Measurements from ENCODE around the gene CRTAP. TPM values are rescaled to one million over a fixed set of nuclear protein-coding genes. Genes with fewer than 3 reads are reported as not detected.
"Not testable (repeated sequence)": the region's sequence is repeated elsewhere in the genome, so short reads cannot be mapped to it uniquely, and the experiment has no call there.

The CRTAP gene
- polyA plus RNA-seq, 4 donors, result 13.0 to 93.0 (median 70.7) TPM

DNA sequence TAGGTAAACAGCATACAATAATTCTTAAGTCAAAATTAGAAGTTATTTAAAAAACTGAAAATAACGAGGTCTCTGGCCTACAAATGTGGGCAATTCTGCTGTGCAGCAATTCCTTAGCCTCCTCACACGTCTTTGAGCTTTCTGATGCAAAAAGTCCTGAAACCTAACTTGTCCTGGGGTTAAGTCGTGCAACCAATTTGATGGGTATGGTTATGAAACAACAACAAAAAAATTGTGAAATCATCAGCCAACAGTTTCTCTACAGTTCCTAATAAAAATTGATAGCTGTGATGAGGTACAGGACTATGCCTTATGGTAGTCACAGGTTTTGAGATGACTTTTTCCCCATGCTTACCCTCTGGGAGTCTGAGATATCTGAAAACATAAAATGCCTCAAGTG, 10.3 kb upstream of the CRTAP start:
- DNase-seq, result no peak
- Histone ChIP-seq H3K4me3 (ENCODE audit: low read depth in 1 of 3, low read length in 3 of 3) (no peak overlapping the region), H3K9me3 (ENCODE audit: control insufficient read depth in 2 of 2, insufficient read depth in 1 of 2, low read depth in 1 of 2, low read length in 1 of 2) (no peaks in the 10 kb centered on the region), H3K27ac (ENCODE audit: low read depth in 1 of 3, low read length in 2 of 3) (no peak overlapping the region), H3K4me1 (ENCODE audit: control insufficient read depth in 3 of 3, insufficient read depth in 2 of 3, low read depth in 1 of 3, low read length in 2 of 3) (no peaks in the 10 kb centered on the region), H3K27me3 (ENCODE audit: control insufficient read depth in 3 of 3, insufficient read depth in 3 of 3, low read length in 3 of 3) (no peaks in the 10 kb centered on the region), H3K36me3 (ENCODE audit: control insufficient read depth in 3 of 3, insufficient read depth in 2 of 3, low read depth in 1 of 3, low read length in 3 of 3) (no peaks in the 10 kb centered on the region)
- FAIRE-seq, result no peak
- WGBS, 3 donors, result 87 to 90% (median 87%) methylated on average over 3 of the region's 3 CpGs

- no peak overlapping the region for H3K4me3 ChIP-seq (ENCODE audit: low read depth in 1 of 3, low read length in 3 of 3)
- FAIRE-seq, result no peak
- H3K4me1 ChIP-seq (ENCODE audit: control insufficient read depth in 3 of 3, insufficient read depth in 2 of 3, low read depth in 1 of 3, low read length in 2 of 3), result no peaks in the 10 kb centered on the region
- no peaks in the 10 kb centered on the region for H3K36me3 ChIP-seq (ENCODE audit: control insufficient read depth in 3 of 3, insufficient read depth in 2 of 3, low read depth in 1 of 3, low read length in 3 of 3)
- no peaks in the 10 kb centered on the region for H3K27me3 ChIP-seq (ENCODE audit: control insufficient read depth in 3 of 3, insufficient read depth in 3 of 3, low read length in 3 of 3)
- H3K27ac ChIP-seq (ENCODE audit: low read depth in 1 of 3, low read length in 2 of 3), result no peak overlapping the region
- no peak for DNase-seq
- no peaks in the 10 kb centered on the region for H3K9me3 ChIP-seq (ENCODE audit: control insufficient read depth in 2 of 2, insufficient read depth in 1 of 2, low read depth in 1 of 2, low read length in 1 of 2)
- WGBS, 3 donors, result 80 to 89% (median 82%) methylated on average over 3 of the region's 3 CpGs
Measured at GRCh38 chr3:33104803-33105202, 9.0 kb upstream of the CRTAP start.

DNA sequence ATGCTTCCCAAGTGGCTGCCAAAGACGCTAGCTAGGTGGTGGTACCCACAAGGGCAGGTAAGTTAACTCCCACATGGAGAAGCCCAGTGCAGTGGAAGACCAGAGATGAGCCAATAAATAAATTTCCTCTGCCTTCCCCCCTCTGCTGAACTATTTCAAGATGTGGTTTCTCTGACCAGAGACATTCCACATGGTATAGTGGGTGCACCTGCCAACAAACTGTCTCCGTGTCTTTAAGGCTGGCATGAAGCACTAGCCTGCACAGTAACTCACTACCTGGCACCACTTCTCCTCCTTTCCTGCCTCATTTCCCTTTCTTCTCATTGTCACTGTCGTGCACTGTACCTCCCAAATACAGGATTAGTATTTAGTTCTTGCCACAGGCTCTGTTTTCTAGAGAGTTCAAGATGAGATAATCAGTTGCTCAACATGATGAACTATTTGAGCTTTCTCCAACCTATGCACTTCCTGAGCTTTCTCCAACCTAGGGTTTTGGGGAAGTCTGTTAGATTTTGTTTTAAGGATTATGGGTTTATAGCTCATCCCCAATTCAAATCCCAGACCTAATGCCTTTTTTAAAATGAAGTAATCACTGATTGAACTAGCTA, 8.4 kb upstream of the CRTAP start:
- H3K4me1 ChIP-seq (ENCODE audit: control insufficient read depth in 3 of 3, insufficient read depth in 2 of 3, low read depth in 1 of 3, low read length in 2 of 3), result no peaks in the 10 kb centered on the region
- no peak for DNase-seq
- FAIRE-seq, result no peak
- no peak overlapping the region for H3K4me3 ChIP-seq (ENCODE audit: low read depth in 1 of 3, low read length in 3 of 3)
- H3K27me3 ChIP-seq (ENCODE audit: control insufficient read depth in 3 of 3, insufficient read depth in 3 of 3, low read length in 3 of 3), result no peaks in the 10 kb centered on the region
- H3K27ac ChIP-seq (ENCODE audit: low read depth in 1 of 3, low read length in 2 of 3), result no peak overlapping the region
- no peaks in the 10 kb centered on the region for H3K9me3 ChIP-seq (ENCODE audit: control insufficient read depth in 2 of 2, insufficient read depth in 1 of 2, low read depth in 1 of 2, low read length in 1 of 2)
- 65 to 90% (median 70%) methylated on average over 3 of the region's 3 CpGs for WGBS, 3 donors
- no peaks in the 10 kb centered on the region for H3K36me3 ChIP-seq (ENCODE audit: control insufficient read depth in 3 of 3, insufficient read depth in 2 of 3, low read depth in 1 of 3, low read length in 3 of 3)

DNA sequence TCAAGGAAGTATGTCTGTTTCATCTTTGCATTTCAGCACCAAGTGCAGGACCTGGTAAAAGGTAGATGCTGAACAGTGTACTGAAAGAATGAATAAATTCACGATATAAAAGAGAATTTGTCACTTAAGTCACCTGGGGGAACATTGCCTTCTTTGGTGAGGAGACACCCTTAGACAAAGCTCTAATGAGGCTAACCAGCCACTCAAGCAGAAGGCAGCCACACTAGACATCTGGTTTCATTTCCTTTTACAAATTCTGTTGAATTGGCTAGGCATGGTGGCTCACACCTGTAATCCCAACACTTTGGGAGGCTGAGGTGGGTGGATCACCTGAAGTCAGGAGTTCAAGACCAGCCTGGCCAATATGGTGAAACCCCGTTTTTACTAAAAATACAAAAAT, 7.0 kb upstream of the CRTAP start:
- not testable (repeated sequence) for H3K9me3 ChIP-seq (ENCODE audit: control insufficient read depth in 2 of 2, insufficient read depth in 1 of 2, low read depth in 1 of 2, low read length in 1 of 2); DNase-seq; H3K4me1 ChIP-seq (ENCODE audit: control insufficient read depth in 3 of 3, insufficient read depth in 2 of 3, low read depth in 1 of 3, low read length in 2 of 3); H3K4me3 ChIP-seq (ENCODE audit: low read depth in 1 of 3, low read length in 3 of 3); H3K36me3 ChIP-seq (ENCODE audit: control insufficient read depth in 3 of 3, insufficient read depth in 2 of 3, low read depth in 1 of 3, low read length in 3 of 3); FAIRE-seq; H3K27me3 ChIP-seq (ENCODE audit: control insufficient read depth in 3 of 3, insufficient read depth in 3 of 3, low read length in 3 of 3); H3K27ac ChIP-seq (ENCODE audit: low read depth in 1 of 3, low read length in 2 of 3)
- WGBS, 3 donors, result 73 to 90% (median 85%) methylated on average over 2 of the region's 2 CpGs

GRCh38 chr3:33111581-33111980, 2.2 kb upstream of the CRTAP start:
- Histone ChIP-seq H3K36me3 (ENCODE audit: control insufficient read depth in 3 of 3, insufficient read depth in 2 of 3, low read depth in 1 of 3, low read length in 3 of 3) (no peaks in the 10 kb centered on the region), H3K4me3 (ENCODE audit: low read depth in 1 of 3, low read length in 3 of 3) (no peak overlapping the region), H3K27me3 (ENCODE audit: control insufficient read depth in 3 of 3, insufficient read depth in 3 of 3, low read length in 3 of 3) (no peaks in the 10 kb centered on the region), H3K27ac (ENCODE audit: low read depth in 1 of 3, low read length in 2 of 3) (no peak overlapping the region), H3K9me3 (ENCODE audit: control insufficient read depth in 2 of 2, insufficient read depth in 1 of 2, low read depth in 1 of 2, low read length in 1 of 2) (no peaks in the 10 kb centered on the region), H3K4me1 (ENCODE audit: control insufficient read depth in 3 of 3, insufficient read depth in 2 of 3, low read depth in 1 of 3, low read length in 2 of 3) (peaks cover 2 to 8% (median 3%) of the 10 kb centered on the region in 3 donors)
- FAIRE-seq (no peak), DNase-seq (no peak)
- 73 to 92% (median 87%) methylated on average over 8 of the region's 8 CpGs for WGBS, 3 donors

DNA sequence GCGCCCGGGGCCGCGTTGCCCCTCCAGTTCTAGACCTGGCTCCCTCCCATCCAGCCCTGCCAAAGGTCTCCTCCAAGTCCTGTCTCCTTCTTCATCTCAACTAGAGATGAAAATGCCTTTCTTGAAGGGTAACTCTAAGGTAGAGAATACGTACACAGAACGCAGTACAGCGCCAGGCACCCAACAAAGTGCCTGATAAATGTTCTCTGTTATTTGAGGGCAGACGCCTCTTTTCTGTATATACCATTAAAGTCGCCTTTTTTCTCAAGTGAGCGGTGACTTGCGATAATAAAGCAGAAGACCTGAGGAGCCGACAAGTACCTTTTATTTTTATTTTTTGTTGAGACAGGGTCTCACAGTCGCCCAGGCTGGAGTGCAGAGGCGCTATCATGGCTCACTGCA, 809 bp downstream of the CRTAP start:
- FAIRE-seq, result no peak
- Histone ChIP-seq H3K9me3 (ENCODE audit: control insufficient read depth in 2 of 2, insufficient read depth in 1 of 2, low read depth in 1 of 2, low read length in 1 of 2) (no peaks in the 10 kb centered on the region), H3K36me3 (ENCODE audit: control insufficient read depth in 3 of 3, insufficient read depth in 2 of 3, low read depth in 1 of 3, low read length in 3 of 3) (peaks cover 0 to 12% (median 0%) of the 10 kb centered on the region in 3 donors), H3K27me3 (ENCODE audit: control insufficient read depth in 3 of 3, insufficient read depth in 3 of 3, low read length in 3 of 3) (no peaks in the 10 kb centered on the region), H3K4me3 (ENCODE audit: low read depth in 1 of 3, low read length in 3 of 3) (peak overlapping the region in 2 of 3 donors; percentile 58 to 78), H3K4me1 (ENCODE audit: control insufficient read depth in 3 of 3, insufficient read depth in 2 of 3, low read depth in 1 of 3, low read length in 2 of 3) (peaks cover 2 to 8% (median 3%) of the 10 kb centered on the region in 3 donors), H3K27ac (ENCODE audit: low read depth in 1 of 3, low read length in 2 of 3) (peak overlapping the region; percentile 90 to 98 (median 98))
- 30 to 44% (median 32%) methylated on average over 14 of the region's 14 CpGs for WGBS, 3 donors
- DNase-seq, result no peak

DNA sequence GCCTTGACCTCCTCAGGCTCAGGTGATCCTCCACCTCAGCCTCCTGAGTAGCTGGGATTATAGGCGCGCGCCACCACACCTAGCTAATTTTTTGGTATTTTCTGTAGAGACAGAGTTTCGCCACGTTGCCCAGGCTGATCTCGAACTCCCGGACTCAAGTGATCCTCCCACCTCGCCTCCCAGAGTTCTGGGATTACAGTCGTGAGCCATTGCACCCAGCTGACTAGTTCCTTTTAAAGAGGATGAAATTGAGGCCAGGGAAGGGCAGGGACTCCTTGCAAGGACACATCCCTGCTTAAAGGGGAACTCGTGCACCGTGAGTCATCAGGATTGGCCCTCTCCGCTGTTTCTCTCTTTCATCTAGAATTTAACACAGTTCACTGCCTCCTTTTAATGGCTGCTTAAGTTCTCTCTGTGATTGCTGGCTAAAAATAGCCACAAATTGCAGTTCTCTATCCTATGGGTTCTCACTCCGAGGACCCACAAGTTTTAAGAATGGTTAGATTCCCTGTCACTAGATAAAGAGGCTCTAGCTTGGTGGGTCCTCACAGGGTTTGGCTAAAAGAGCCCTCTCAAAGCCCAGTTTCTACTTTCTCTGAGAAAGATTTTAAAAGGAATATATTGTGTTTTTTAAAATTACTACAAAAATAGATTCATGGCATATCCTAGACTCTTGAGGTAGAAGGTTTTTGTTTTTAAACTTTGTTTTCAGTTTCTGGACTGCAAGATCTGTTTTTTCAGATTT, 1.4 kb downstream of the CRTAP start:
- DNase-seq (peak; percentile 48 to 67), FAIRE-seq (no peak)
- no peaks in the 10 kb centered on the region for H3K9me3 ChIP-seq (ENCODE audit: control insufficient read depth in 2 of 2, insufficient read depth in 1 of 2, low read depth in 1 of 2, low read length in 1 of 2)
- peaks cover 2 to 8% (median 3%) of the 10 kb centered on the region in 3 donors for H3K4me1 ChIP-seq (ENCODE audit: control insufficient read depth in 3 of 3, insufficient read depth in 2 of 3, low read depth in 1 of 3, low read length in 2 of 3)
- H3K36me3 ChIP-seq (ENCODE audit: control insufficient read depth in 3 of 3, insufficient read depth in 2 of 3, low read depth in 1 of 3, low read length in 3 of 3), result peaks cover 0 to 12% (median 0%) of the 10 kb centered on the region in 3 donors
- peak overlapping the region; percentile 30 to 98 (median 98) for H3K27ac ChIP-seq (ENCODE audit: low read depth in 1 of 3, low read length in 2 of 3)
- peak overlapping the region in 1 of 3 donors; percentile 78 for H3K4me3 ChIP-seq (ENCODE audit: low read depth in 1 of 3, low read length in 3 of 3)
- no peaks in the 10 kb centered on the region for H3K27me3 ChIP-seq (ENCODE audit: control insufficient read depth in 3 of 3, insufficient read depth in 3 of 3, low read length in 3 of 3)
- WGBS, 3 donors, result 36 to 46% (median 39%) methylated on average over 13 of the region's 13 CpGs

DNA sequence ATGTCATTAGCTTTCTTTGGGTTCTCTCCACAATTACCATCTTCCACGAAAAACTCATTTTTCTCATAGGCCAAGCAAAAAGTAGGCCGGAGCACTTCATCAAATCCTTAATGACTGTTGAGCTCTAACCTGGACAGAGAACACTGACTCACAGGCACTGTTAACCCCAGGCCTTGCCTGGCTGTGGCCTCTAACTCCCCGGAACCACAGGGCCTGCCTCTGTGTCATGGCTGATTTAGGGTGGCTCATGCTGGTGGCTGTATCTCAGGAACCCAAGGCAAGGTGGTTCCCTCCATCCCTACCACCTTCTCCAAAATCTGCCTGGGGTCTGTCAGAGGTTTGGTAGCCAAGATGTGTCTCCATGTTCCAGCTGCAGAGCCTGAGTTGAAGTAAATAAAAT, 3.6 kb downstream of the CRTAP start:
- Histone ChIP-seq H3K36me3 (ENCODE audit: control insufficient read depth in 3 of 3, insufficient read depth in 2 of 3, low read depth in 1 of 3, low read length in 3 of 3) (peaks cover 0 to 28% (median 5%) of the 10 kb centered on the region in 3 donors), H3K27me3 (ENCODE audit: control insufficient read depth in 3 of 3, insufficient read depth in 3 of 3, low read length in 3 of 3) (no peaks in the 10 kb centered on the region), H3K4me1 (ENCODE audit: control insufficient read depth in 3 of 3, insufficient read depth in 2 of 3, low read depth in 1 of 3, low read length in 2 of 3) (peaks cover 2 to 8% (median 3%) of the 10 kb centered on the region in 3 donors), H3K4me3 (ENCODE audit: low read depth in 1 of 3, low read length in 3 of 3) (no peak overlapping the region), H3K9me3 (ENCODE audit: control insufficient read depth in 2 of 2, insufficient read depth in 1 of 2, low read depth in 1 of 2, low read length in 1 of 2) (no peaks in the 10 kb centered on the region), H3K27ac (ENCODE audit: low read depth in 1 of 3, low read length in 2 of 3) (no peak overlapping the region)
- DNase-seq, result no peak
- FAIRE-seq, result no peak
- 92 to 98% (median 94%) methylated on average over 3 of the region's 3 CpGs for WGBS, 3 donors

All from small intestine (tissue), 7 donors.